ENCODE data around the gene ARID3B. TPM values are rescaled to one million over a fixed set of nuclear protein-coding genes. Genes with fewer than 3 reads are reported as not detected.
"Not testable (repeated sequence)": the region's sequence is repeated elsewhere in the genome, so short reads cannot be mapped to it uniquely, and the experiment has no call there.

Gene ARID3B
- total RNA-seq, 4 donors from 2014 or later = 2.0 to 8.4 (median 5.3) TPM

DNA sequence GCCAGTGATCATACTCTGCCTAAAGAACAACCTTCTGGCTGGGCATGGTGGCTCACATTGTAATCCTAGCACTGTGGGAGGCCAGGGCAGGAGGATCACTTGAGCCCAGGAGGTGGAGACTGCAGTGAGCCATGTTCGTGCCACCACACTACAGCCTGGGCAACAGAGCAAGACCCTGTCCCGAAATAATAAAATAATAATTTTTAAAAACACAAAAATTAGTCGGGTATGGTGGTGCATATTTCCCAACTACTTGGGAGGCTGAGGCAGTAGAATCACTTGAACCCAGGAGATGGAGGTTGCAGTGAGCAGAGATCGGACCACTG lies 34.5 kb upstream of the ARID3B start:
- DNase-seq (ENCODE audit: low spot score in 2 of 2) = no peak
- Histone ChIP-seq H3K27me3 (no peaks in the 10 kb centered on the region), H3K36me3 (peaks cover 0 to 20% (median 0%) of the 10 kb centered on the region in 3 donors), H3K9me3 (no peaks in the 10 kb centered on the region), H3K4me1 (no peaks in the 10 kb centered on the region), H3K27ac (no peak overlapping the region), H3K4me3 (no peak overlapping the region)
- WGBS, 2 donors = 96 to 97% methylated on average over 4 of the region's 4 CpGs
- TF ChIP-seq POLR2A (IDR thresholded peaks at IDR 0.05) (no peak), EP300 (IDR thresholded peaks at IDR 0.05) (no peak)
- TF ChIP-seq, protein P1, sequence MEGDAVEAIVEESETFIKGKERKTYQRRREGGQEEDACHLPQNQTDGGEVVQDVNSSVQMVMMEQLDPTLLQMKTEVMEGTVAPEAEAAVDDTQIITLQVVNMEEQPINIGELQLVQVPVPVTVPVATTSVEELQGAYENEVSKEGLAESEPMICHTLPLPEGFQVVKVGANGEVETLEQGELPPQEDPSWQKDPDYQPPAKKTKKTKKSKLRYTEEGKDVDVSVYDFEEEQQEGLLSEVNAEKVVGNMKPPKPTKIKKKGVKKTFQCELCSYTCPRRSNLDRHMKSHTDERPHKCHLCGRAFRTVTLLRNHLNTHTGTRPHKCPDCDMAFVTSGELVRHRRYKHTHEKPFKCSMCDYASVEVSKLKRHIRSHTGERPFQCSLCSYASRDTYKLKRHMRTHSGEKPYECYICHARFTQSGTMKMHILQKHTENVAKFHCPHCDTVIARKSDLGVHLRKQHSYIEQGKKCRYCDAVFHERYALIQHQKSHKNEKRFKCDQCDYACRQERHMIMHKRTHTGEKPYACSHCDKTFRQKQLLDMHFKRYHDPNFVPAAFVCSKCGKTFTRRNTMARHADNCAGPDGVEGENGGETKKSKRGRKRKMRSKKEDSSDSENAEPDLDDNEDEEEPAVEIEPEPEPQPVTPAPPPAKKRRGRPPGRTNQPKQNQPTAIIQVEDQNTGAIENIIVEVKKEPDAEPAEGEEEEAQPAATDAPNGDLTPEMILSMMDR (IDR thresholded peaks at IDR 0.05) = no peak

DNA sequence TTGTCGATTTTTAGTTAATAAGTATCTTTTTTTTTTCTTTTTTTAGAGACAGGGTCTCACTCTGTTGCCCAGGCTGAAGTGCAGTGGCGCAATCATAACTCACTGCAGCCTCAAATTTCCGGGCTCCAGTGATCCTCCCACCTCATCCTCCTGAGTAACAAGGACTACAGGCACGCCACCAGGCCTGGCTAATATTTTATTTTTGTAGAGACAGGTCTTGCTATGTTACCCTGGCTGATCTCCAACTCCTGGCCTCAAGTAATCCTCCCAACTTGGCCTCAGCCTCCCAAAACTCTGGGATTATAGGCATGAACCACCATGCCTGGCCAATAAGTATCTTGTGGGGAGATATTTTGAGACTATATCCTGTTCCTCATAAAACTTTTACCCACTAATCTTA lies 29.4 kb upstream of the ARID3B start:
- H3K36me3 ChIP-seq = no peaks in the 10 kb centered on the region
- H3K4me1 ChIP-seq = no peaks in the 10 kb centered on the region
- no peaks in the 10 kb centered on the region for H3K27me3 ChIP-seq
- WGBS, 2 donors = 77 to 83% methylated on average over 4 of the region's 4 CpGs
- no peak overlapping the region for H3K4me3 ChIP-seq
- no peaks in the 10 kb centered on the region for H3K9me3 ChIP-seq
- TF ChIP-seq, protein P1 (IDR thresholded peaks at IDR 0.05) = no peak
- TF ChIP-seq EP300 (IDR thresholded peaks at IDR 0.05) (no peak), POLR2A (IDR thresholded peaks at IDR 0.05) (no peak)
- peak overlapping the region in 2 of 4 donors; percentile 3 to 5 for H3K27ac ChIP-seq
- DNase-seq (ENCODE audit: low spot score in 2 of 2) = no peak

DNA sequence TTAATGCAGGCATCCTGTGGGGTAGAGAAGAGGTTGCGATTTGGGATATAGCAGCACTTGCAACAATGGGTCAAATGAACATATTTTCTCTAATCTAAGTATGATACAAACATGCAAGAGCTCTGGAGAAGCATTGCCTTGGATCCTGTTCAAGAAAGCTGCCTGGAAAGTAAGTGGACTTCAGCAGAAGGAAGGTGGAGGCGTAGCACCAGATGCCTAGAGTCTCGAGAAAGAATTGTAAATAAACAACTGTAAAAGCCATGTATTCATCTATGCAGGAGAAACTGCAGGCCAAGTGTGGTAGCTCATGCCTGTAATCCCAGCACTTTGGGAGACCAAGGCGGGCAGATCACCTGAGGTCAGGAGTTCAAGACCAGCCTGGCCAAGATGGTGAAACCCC lies 27.0 kb upstream of the ARID3B start:
- H3K27me3 ChIP-seq = not testable (repeated sequence)

DNA sequence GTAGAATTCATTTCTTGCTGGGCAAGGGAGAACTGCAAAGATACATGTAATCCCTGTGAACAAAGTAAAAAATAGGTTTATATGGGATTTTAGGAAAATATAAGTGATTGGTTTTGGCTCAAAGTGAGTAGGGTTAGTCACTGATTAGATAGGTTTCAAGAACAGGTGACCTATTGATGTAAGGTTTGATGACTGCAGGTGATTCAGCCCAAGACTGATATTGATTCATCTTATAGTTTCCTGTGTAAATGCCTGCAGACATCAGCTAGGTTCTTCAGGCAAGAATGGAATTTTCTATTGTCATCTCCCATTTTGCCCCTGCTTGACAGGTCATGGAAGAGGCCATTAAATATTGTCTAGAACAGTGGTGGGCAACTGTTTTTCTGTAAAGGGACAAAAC lies 23.9 kb upstream of the ARID3B start:
- Histone ChIP-seq H3K27me3 (no peaks in the 10 kb centered on the region), H3K4me1 (no peaks in the 10 kb centered on the region), H3K9me3 (no peaks in the 10 kb centered on the region), H3K4me3 (no peak overlapping the region), H3K27ac (no peak overlapping the region), H3K36me3 (no peaks in the 10 kb centered on the region)
- DNase-seq (ENCODE audit: low spot score in 2 of 2) = no peak
- TF ChIP-seq EP300 (IDR thresholded peaks at IDR 0.05) (no peak), POLR2A (IDR thresholded peaks at IDR 0.05) (no peak)
- TF ChIP-seq, protein P1 (IDR thresholded peaks at IDR 0.05) = no peak

More for the DNA sequence above, 27.0 kb upstream of the ARID3B start:
- not testable (repeated sequence) for H3K4me1 ChIP-seq; H3K4me3 ChIP-seq; H3K9me3 ChIP-seq; H3K36me3 ChIP-seq; DNase-seq (ENCODE audit: low spot score in 2 of 2); H3K27ac ChIP-seq
- WGBS, 2 donors = 57 to 64% methylated on average over 4 of the region's 4 CpGs

DNA sequence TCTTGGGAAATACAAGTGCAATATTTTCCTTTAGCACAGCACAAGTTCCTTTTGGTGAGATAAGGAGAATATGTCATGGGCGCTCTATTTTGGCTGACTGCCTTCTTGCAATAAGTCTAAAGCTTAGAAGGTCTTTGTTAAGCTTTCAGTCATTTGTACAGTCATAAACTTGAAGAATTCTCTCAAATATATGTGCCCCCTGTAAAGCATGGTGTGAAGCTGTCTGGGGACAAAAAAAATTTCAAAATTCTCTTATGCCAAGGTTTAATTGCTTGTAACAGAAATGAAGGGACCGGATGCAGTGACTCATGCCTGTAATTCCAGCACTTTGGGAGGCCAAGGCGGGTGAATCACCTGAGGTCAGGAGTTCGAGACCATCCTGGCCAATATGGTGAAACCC lies 21.7 kb upstream of the ARID3B start:
- no peaks in the 10 kb centered on the region for H3K9me3 ChIP-seq
- no peak for DNase-seq (ENCODE audit: low spot score in 2 of 2)
- TF ChIP-seq POLR2A (IDR thresholded peaks at IDR 0.05) = no peak
- TF ChIP-seq EP300 (IDR thresholded peaks at IDR 0.05) = no peak
- TF ChIP-seq, protein P1 (IDR thresholded peaks at IDR 0.05) = no peak
- no peak overlapping the region for H3K27ac ChIP-seq
- WGBS, 2 donors = 92 to 93% methylated on average over 4 of the region's 4 CpGs
- no peaks in the 10 kb centered on the region for H3K27me3 ChIP-seq
- H3K4me1 ChIP-seq = no peaks in the 10 kb centered on the region
- H3K4me3 ChIP-seq = no peak overlapping the region
- H3K36me3 ChIP-seq = no peaks in the 10 kb centered on the region

DNA sequence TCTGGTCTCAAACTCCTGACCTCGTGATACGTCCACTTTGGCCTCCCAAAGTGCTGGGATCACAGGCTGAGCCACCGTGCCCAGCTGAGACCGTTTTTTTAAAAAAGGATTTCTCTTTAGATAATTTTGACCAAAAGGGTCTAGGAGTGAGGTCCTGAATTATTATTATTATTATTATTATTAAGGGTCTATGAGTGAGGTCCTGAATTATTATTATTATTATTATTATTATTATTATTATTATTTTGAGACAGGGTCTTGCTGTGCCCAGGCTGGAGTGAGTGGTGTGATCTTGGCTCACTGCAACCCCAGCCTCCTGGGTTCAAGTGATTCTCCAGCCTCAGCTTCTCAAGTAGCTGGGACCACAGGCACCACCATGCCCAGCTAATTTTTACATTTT lies 20.6 kb upstream of the ARID3B start:
- Histone ChIP-seq H3K27ac (no peak overlapping the region), H3K36me3 (no peaks in the 10 kb centered on the region), H3K9me3 (no peaks in the 10 kb centered on the region), H3K27me3 (no peaks in the 10 kb centered on the region), H3K4me3 (no peak overlapping the region), H3K4me1 (no peaks in the 10 kb centered on the region)
- WGBS, 2 donors = 91 to 92% methylated on average over 4 of the region's 4 CpGs
- no peak for DNase-seq (ENCODE audit: low spot score in 2 of 2)
- TF ChIP-seq EP300 (IDR thresholded peaks at IDR 0.05) (no peak), POLR2A (IDR thresholded peaks at IDR 0.05) (no peak)
- TF ChIP-seq, protein P1 (IDR thresholded peaks at IDR 0.05) = no peak

All from tibial nerve (tissue), 4 donors.